HepG2 (cell line): ENCODE measurements around the gene DHRS1. TPM values are rescaled to one million over a fixed set of nuclear protein-coding genes. Genes with fewer than 3 reads are reported as not detected.
A peak's percentile ranks its signal among the peaks of the same experiment; 100 is the strongest.

Source experiments
- ARID2 ChIP-seq: sonication (generic); formaldehyde crosslinking; IDR thresholded peaks from 2 replicates; pipeline ENCODE4 v1.8.1; 2022; ENCODE audit warnings: mild to moderate bottlenecking, missing genetic modification reagents, borderline replicate concordance
- HNRNPH1 ChIP-seq: fragments of 200-400 bp; formaldehyde crosslinking; optimal IDR thresholded peaks from 2 replicates; pipeline ENCODE3; 2017; ENCODE audit warnings: mild to moderate bottlenecking, low read depth, low read length
- NAIF1 ChIP-seq: sonication (generic); formaldehyde crosslinking; IDR thresholded peaks from 2 replicates; pipeline ENCODE4 v1.5.0; 2020; ENCODE audit warnings: mild to moderate bottlenecking, missing genetic modification reagents, borderline replicate concordance
- REL ChIP-seq: sonication (generic); formaldehyde crosslinking; conservative IDR thresholded peaks from 2 replicates; pipeline ENCODE4 v1.8.0; 2022; ENCODE audit warnings: mild to moderate bottlenecking, missing genetic modification reagents, moderate library complexity
- SALL1 ChIP-seq: sonication (generic); formaldehyde crosslinking; IDR thresholded peaks from 2 replicates; pipeline ENCODE4 v1.8.0; 2022; ENCODE audit warnings: mild to moderate bottlenecking, missing genetic modification reagents
- ZBTB7B ChIP-seq: sonication (generic); formaldehyde crosslinking; IDR thresholded peaks from 2 replicates; pipeline ENCODE4 v1.4.0; 2020; ENCODE audit warnings: missing genetic modification reagents
- ZC3H13 ChIP-seq: sonication (generic); formaldehyde crosslinking; IDR thresholded peaks from 2 replicates; pipeline ENCODE4 v1.8.1; 2023; ENCODE audit warnings: mild to moderate bottlenecking, missing genetic modification reagents, moderate library complexity
- ZNF44 ChIP-seq: sonication (generic); formaldehyde crosslinking; IDR thresholded peaks from 2 replicates; pipeline ENCODE4 v1.5.1; 2020; ENCODE audit warnings: mild to moderate bottlenecking, missing genetic modification reagents
- ZNF569 ChIP-seq: sonication (generic); formaldehyde crosslinking; IDR thresholded peaks from 2 replicates; pipeline ENCODE4 v1.5.0; 2020; ENCODE audit warnings: mild to moderate bottlenecking, missing genetic modification reagents, moderate library complexity, borderline replicate concordance
- ZNF768 ChIP-seq: sonication (generic); formaldehyde crosslinking; IDR thresholded peaks from 2 replicates; pipeline ENCODE4 v1.4.0; 2020; ENCODE audit warnings: missing genetic modification reagents
- ZNF777 ChIP-seq: sonication (generic); formaldehyde crosslinking; IDR thresholded peaks from 2 replicates; pipeline ENCODE4 v1.4.0; 2020; ENCODE audit warnings: missing genetic modification reagents
- polyA plus RNA-seq, 8 experiments: library from polyadenylated mRNA; depleted of rRNA in 3 of 8; stranded (reverse) in 7 of 8; unstranded in 1 of 8; fragments of >200 nt; fragmentation: Illumina TruSeq in 4 of 8; extraction: Trizol in 4 of 8; gene quantifications; 2 replicates each; pipeline versions ENCODE4 v1.2.1 to v1.2.3, GENCODE V29; 2011 to 2016; ENCODE audit warnings: low read depth in 4 of 8, missing spikeins in 1 of 8, mixed read lengths in 1 of 8; ENCODE audit not compliant: insufficient read depth in 1 of 8
- total RNA-seq, 5 experiments: library from RNA; depleted of rRNA; stranded (reverse); fragments of >200 nt; fragmentation: Illumina TruSeq; extraction: Trizol; gene quantifications; 2 replicates each; pipeline ENCODE4 v1.2.3, GENCODE V29; 2016; ENCODE audit warnings: low read depth in 1 of 5
- TF ChIP-seq, protein P1 (sequence below): sonication (generic); formaldehyde crosslinking; IDR thresholded peaks from 2 replicates; pipeline ENCODE4 v1.4.0; 2020; ENCODE audit warnings: mild to moderate bottlenecking, low read depth, missing genetic modification reagents
- TF ChIP-seq, protein P2 (sequence below): sonication (generic); formaldehyde crosslinking; IDR thresholded peaks from 2 replicates; pipeline ENCODE4 v1.5.0; 2020; ENCODE audit warnings: mild to moderate bottlenecking, missing genetic modification reagents, moderate library complexity
- TF ChIP-seq, protein P3 (sequence below): sonication (generic); formaldehyde crosslinking; IDR thresholded peaks from 2 replicates; pipeline ENCODE4 v1.5.0; 2020; ENCODE audit warnings: mild to moderate bottlenecking, missing genetic modification reagents
- TF ChIP-seq, protein P4 (sequence below): sonication (generic); formaldehyde crosslinking; conservative IDR thresholded peaks from 2 replicates; pipeline ENCODE4 v1.4.0; 2020; ENCODE audit warnings: missing genetic modification reagents
- TF ChIP-seq, protein P5 (sequence below): sonication (generic); formaldehyde crosslinking; IDR thresholded peaks from 2 replicates; pipeline ENCODE4 v1.4.0; 2020; ENCODE audit warnings: missing genetic modification reagents, borderline replicate concordance

DHRS1 gene
- total and polyA plus RNA-seq, 2 of the 13 experiments (the other 11 are each of a cell fraction or from before 2014, with no cell fraction given): 49.8 to 60.8 TPM

DNA sequence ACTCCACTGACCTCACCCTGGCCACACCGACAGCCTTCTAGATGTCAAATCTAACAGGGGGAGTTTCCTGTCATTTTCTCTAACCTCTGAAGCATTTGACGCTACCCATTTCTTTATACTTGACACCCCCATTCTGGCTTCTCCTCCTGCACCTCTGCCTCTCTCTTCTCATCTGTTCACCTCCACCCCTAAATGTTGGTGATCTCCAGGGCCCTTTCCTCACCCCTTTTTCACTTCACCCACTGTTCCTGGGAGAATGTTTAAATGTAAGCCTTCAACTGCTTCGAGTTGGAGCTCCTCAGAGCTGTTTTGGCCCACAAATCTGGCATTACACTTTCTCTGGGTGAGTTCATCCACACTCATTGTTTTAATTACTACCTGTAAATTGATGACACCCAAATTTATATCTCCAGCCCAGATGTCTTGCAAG, 27.7 kb downstream of the DHRS1 start (continued):
- TF ChIP-seq, protein P1, sequence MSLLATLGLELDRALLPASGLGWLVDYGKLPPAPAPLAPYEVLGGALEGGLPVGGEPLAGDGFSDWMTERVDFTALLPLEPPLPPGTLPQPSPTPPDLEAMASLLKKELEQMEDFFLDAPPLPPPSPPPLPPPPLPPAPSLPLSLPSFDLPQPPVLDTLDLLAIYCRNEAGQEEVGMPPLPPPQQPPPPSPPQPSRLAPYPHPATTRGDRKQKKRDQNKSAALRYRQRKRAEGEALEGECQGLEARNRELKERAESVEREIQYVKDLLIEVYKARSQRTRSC (CRISPR knock-in tag): no peak
- TF ChIP-seq ARID2 (CRISPR knock-in tag) (peak; percentile 57; the same call in 1 of the 2 replicates), SALL1 (CRISPR knock-in tag) (no peak), ZC3H13 (CRISPR knock-in tag) (no peak), ZBTB7B (CRISPR knock-in tag) (no peak), REL (CRISPR knock-in tag) (no peak), ZNF768 (CRISPR knock-in tag) (no peak), ZNF569 (CRISPR knock-in tag) (0 out of 2 replicates have a peak, but pooled peaks have one; percentile 19), NAIF1 (0 out of 2 replicates have a peak, but pooled peaks have one; percentile 7), ZNF777 (CRISPR knock-in tag) (no peak), HNRNPH1 (no peak), ZNF44 (CRISPR knock-in tag) (no peak)
- TF ChIP-seq, protein P2, sequence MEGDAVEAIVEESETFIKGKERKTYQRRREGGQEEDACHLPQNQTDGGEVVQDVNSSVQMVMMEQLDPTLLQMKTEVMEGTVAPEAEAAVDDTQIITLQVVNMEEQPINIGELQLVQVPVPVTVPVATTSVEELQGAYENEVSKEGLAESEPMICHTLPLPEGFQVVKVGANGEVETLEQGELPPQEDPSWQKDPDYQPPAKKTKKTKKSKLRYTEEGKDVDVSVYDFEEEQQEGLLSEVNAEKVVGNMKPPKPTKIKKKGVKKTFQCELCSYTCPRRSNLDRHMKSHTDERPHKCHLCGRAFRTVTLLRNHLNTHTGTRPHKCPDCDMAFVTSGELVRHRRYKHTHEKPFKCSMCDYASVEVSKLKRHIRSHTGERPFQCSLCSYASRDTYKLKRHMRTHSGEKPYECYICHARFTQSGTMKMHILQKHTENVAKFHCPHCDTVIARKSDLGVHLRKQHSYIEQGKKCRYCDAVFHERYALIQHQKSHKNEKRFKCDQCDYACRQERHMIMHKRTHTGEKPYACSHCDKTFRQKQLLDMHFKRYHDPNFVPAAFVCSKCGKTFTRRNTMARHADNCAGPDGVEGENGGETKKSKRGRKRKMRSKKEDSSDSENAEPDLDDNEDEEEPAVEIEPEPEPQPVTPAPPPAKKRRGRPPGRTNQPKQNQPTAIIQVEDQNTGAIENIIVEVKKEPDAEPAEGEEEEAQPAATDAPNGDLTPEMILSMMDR: no peak
- TF ChIP-seq, protein P3, sequence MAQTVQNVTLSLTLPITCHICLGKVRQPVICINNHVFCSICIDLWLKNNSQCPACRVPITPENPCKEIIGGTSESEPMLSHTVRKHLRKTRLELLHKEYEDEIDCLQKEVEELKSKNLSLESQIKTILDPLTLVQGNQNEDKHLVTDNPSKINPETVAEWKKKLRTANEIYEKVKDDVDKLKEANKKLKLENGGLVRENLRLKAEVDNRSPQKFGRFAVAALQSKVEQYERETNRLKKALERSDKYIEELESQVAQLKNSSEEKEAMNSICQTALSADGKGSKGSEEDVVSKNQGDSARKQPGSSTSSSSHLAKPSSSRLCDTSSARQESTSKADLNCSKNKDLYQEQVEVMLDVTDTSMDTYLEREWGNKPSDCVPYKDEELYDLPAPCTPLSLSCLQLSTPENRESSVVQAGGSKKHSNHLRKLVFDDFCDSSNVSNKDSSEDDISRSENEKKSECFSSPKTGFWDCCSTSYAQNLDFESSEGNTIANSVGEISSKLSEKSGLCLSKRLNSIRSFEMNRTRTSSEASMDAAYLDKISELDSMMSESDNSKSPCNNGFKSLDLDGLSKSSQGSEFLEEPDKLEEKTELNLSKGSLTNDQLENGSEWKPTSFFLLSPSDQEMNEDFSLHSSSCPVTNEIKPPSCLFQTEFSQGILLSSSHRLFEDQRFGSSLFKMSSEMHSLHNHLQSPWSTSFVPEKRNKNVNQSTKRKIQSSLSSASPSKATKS: 0 out of 2 replicates have a peak, but pooled peaks have one; percentile 69
- TF ChIP-seq, protein P4, sequence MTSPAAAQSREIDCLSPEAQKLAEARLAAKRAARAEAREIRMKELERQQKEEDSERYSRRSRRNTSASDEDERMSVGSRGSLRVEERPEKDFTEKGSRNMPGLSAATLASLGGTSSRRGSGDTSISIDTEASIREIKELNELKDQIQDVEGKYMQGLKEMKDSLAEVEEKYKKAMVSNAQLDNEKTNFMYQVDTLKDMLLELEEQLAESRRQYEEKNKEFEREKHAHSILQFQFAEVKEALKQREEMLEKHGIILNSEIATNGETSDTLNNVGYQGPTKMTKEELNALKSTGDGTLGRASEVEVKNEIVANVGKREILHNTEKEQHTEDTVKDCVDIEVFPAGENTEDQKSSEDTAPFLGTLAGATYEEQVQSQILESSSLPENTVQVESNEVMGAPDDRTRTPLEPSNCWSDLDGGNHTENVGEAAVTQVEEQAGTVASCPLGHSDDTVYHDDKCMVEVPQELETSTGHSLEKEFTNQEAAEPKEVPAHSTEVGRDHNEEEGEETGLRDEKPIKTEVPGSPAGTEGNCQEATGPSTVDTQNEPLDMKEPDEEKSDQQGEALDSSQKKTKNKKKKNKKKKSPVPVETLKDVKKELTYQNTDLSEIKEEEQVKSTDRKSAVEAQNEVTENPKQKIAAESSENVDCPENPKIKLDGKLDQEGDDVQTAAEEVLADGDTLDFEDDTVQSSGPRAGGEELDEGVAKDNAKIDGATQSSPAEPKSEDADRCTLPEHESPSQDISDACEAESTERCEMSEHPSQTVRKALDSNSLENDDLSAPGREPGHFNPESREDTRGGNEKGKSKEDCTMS (CRISPR knock-in tag): peak; percentile 80; the same call in 1 of the 2 replicates
- TF ChIP-seq, protein P5, sequence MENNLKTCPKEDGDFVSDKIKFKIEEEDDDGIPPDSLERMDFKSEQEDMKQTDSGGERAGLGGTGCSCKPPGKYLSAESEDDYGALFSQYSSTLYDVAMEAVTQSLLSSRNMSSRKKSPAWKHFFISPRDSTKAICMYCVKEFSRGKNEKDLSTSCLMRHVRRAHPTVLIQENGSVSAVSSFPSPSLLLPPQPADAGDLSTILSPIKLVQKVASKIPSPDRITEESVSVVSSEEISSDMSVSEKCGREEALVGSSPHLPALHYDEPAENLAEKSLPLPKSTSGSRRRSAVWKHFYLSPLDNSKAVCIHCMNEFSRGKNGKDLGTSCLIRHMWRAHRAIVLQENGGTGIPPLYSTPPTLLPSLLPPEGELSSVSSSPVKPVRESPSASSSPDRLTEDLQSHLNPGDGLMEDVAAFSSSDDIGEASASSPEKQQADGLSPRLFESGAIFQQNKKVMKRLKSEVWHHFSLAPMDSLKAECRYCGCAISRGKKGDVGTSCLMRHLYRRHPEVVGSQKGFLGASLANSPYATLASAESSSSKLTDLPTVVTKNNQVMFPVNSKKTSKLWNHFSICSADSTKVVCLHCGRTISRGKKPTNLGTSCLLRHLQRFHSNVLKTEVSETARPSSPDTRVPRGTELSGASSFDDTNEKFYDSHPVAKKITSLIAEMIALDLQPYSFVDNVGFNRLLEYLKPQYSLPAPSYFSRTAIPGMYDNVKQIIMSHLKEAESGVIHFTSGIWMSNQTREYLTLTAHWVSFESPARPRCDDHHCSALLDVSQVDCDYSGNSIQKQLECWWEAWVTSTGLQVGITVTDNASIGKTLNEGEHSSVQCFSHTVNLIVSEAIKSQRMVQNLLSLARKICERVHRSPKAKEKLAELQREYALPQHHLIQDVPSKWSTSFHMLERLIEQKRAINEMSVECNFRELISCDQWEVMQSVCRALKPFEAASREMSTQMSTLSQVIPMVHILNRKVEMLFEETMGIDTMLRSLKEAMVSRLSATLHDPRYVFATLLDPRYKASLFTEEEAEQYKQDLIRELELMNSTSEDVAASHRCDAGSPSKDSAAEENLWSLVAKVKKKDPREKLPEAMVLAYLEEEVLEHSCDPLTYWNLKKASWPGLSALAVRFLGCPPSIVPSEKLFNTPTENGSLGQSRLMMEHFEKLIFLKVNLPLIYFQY (CRISPR knock-in tag): no peak
